ENCODE results near the gene PRTFDC1. TPM values are rescaled to one million over a fixed set of nuclear protein-coding genes. Genes with fewer than 3 reads are reported as not detected.

Gene PRTFDC1
- 19.4 and 23.3 TPM in 2 replicates for total RNA-seq

GRCh38 chr10:24952143-24952706 is at the start of gene PRTFDC1:
TSS of gene PRTFDC1 (minus strand) at chr10:24952606. CDS start at chr10:24952575, 31 bp downstream.

Other genes with a start within 250 kb of the PRTFDC1 start
- gene ARHGAP21, start 228.7 kb downstream of the PRTFDC1 start, total RNA-seq: 66.1 and 71.1 TPM in 2 replicates
- under 0.01 and 0.09 TPM in 2 replicates for gene ENKUR, start 63.6 kb upstream of the PRTFDC1 start, total RNA-seq
- 2.3 and 3.8 TPM in 2 replicates for gene THNSL1, start 64.0 kb upstream of the PRTFDC1 start, total RNA-seq
- 0.14 and 0.18 TPM in 2 replicates for gene GPR158, start 222.4 kb upstream of the PRTFDC1 start, total RNA-seq